Measurements from ENCODE around the gene MIPEP.

DNA sequence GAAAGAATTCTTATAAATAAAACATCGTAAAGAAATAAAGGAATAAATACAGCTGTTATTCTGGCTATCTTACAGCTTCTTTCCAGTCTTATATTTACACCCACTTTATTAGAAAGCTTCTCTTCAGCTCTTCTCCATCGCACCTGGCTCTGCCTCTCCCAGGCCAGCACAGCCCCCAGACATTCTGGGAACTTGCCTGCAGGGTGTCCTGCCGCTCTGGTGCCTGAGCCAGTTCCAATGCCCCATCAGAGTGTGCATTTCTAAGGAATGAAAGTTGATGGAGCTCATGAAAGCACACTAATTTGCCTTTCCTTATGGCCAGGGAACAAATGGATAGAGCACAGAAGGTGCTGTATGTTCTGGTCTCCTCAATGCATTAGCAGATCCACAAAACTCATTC is 68.7 kb downstream of the MIPEP start:
- TF ChIP-seq POLR2A (IDR thresholded peaks at IDR 0.05; ENCODE audit: low read length) (no peak), GATA1 (IDR thresholded peaks at IDR 0.05; ENCODE audit: low read depth, low read length) (no peak)

All from erythroblast (primary cell).